Omental fat pad (tissue), 4 donors: ENCODE results near the gene PDLIM7. TPM values are rescaled to one million over a fixed set of nuclear protein-coding genes. Genes with fewer than 3 reads are reported as not detected.

Experiments used
- ATAC-seq: fragments of 150-250 bp; one replicate; pipeline ENCODE4 v1.9.1; 2016; ENCODE audit warnings: mild to moderate bottlenecking, moderate library complexity; ENCODE audit not compliant: low FRiP score
- DNase-seq: peaks from one replicate; pipeline ENCODE4 v3.0.0-alpha.2; 2019; ENCODE audit warnings: low spot score
- total RNA-seq, 4 donors: library from RNA; depleted of rRNA; stranded (reverse); fragments of >200 nt; gene quantifications; one replicate each; pipeline ENCODE4 v1.1.0, GENCODE V29; 2016
- TF ChIP-seq, protein P1 (sequence below), 3 donors: fragments of 450-650 bp; IDR thresholded peaks; one replicate each; pipeline ENCODE4 v1.5.1; 2016 to 2017; ENCODE audit warnings: antibody characterized with exemption in 3 of 3, mild to moderate bottlenecking in 3 of 3, moderate library complexity in 2 of 3

PDLIM7 gene
- total RNA-seq, 4 donors from 2014 or later: 20.0 to 63.2 (median 34.2) TPM

DNA sequence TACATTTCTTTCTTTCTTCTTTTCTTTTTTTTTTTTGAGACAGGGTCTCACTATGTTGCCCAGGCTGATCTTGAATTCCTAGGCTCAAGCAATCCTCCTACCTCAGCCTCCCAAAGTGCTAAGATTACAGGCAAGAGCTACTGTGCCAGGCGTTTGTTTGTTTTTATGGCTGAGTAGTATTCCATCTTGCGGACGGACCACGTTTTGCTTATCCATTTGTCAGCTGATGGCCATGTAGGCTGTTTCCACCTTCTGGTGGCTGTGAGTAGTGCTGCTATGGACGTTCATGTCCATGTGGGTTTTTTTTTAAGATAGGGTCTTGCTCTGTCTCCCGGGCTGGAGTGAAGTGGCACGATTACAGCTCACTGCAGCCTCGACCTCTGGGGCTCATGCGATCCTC lies 9.8 kb upstream of the PDLIM7 start:
- DNase-seq: no peak
- TF ChIP-seq, protein P1, sequence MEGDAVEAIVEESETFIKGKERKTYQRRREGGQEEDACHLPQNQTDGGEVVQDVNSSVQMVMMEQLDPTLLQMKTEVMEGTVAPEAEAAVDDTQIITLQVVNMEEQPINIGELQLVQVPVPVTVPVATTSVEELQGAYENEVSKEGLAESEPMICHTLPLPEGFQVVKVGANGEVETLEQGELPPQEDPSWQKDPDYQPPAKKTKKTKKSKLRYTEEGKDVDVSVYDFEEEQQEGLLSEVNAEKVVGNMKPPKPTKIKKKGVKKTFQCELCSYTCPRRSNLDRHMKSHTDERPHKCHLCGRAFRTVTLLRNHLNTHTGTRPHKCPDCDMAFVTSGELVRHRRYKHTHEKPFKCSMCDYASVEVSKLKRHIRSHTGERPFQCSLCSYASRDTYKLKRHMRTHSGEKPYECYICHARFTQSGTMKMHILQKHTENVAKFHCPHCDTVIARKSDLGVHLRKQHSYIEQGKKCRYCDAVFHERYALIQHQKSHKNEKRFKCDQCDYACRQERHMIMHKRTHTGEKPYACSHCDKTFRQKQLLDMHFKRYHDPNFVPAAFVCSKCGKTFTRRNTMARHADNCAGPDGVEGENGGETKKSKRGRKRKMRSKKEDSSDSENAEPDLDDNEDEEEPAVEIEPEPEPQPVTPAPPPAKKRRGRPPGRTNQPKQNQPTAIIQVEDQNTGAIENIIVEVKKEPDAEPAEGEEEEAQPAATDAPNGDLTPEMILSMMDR (IDR thresholded peaks at IDR 0.05): no peak
- ATAC-seq: no peak

DNA sequence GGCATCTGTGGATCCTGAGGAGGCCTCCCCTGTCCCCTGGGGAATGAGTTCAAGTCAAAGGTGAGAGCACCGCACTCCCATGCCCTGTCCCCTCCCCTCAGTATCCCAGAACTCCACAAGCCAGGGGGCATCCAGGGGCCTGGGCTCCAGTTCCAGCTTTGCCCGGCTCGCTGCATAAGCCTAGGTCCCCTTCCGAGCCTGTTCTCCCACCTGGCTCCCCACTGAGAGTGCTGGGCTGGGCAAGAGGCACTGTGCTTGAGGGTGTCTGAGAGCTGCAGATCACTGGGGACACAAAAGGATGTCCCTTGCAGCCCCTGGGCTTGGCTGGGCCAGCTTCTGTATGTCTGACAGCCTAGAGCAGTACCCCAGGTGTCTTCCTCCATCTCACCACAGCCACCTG lies 7.7 kb upstream of the PDLIM7 start:
- ATAC-seq: no peak
- TF ChIP-seq, protein P1 (IDR thresholded peaks at IDR 0.05): no peak
- DNase-seq: no peak

DNA sequence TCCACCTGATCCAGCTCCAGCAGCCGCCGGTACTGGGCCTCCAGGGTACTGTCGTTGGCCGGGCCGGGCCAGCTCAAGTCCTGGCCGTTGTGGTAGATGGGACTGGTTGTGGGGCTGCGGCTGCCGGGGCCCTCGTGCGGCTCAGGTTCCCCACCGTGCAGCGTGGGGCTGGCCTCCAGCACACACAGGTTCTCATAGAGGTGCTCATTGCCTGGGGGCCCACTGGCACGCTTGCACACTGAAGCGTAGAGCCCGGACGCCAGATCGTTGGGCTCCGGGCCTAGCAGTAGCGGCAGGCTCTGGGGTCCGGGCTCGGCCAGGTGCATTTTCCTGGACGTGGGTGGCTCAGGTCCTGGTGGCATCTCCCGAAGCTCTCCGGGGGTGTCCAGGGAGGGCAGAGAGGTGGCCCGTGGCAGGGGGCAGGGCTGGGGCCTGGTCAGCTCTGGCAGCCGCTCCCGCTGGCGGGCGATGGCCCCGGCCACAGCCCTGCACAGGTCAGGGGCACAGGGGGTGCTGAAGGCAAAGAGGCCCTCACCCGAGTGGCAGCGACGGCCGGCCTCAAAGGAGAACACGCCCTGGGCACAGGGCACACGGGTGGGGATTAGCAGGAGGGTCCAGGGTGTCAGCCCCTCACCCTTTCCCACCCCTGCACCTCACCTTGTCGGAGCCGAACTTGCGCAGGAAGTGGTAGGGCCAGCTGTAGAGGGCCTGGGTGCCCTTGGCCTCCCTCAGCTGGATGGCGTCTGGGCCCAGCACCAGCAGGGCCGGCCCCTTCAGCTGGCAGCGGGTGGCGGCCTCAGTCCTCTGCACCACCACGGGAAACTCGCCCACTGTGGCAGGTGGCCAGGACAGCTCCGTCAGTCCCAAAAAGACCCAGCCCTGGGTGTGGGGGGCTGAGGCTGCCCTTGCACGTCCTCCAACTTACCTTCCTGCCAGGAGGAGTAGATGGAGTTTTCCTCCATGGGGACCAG lies 7.0 kb upstream of the PDLIM7 start:
- ATAC-seq (no peak), DNase-seq (no peak)
- TF ChIP-seq, protein P1 (IDR thresholded peaks at IDR 0.05): no peak

DNA sequence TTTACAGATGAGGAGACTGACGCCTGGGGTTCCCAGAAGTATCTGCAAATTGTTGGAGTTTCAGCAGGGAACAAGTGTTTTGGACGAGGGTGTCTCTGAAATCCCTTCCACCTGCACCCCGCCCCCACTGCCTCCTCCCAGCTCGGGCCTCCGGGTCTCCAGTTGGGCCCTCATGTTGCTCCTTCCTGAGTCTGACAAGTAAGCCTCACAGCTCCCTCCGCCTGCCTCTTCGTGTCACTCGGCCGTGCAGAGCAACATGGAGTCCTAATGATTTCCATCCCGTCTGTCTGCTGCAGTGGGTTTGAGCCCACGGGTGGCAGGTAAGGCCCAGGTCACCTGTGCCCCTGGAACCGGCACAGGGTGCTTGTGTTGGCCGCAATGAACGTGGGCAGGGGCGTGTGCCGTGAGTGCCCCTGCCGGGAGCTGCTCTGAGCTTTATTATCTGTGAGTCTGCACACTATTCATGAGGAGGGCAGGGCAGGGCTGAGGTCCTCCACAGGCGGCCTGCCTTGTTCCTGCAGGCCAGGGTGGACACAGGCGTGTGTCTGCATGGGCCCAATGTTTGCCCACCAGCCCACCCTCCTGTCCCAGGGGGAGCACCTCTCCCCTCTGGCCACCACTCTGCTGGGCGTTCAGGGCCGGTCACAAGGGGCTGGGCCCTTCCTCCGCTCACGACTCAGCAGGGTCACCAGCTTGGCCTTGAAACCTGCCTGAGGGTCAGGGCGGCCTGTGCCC lies 6.1 kb upstream of the PDLIM7 start:
- DNase-seq: no peak
- TF ChIP-seq, protein P1 (IDR thresholded peaks at IDR 0.05): no peak
- no peak for ATAC-seq

DNA sequence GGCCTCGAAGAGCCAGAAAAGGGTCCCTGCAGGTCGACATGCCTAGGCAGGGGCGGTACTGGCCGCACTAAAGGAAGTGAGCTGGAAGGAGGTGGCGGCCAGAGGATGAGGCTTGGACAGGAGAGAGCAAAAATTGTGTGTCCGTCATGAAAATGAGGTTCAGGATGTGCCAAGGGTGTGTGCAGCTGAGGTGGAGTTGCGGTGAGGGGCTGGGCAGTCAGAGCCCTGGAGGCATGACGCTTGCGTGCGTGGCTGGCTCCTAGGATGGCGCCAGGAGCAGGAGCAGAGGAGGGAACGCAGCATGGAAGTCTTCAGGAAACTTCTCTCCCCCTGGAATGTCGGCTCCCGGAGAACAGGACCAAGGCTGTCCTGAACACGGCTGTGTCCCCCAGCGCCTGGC lies 5.5 kb upstream of the PDLIM7 start:
- ATAC-seq (no peak), DNase-seq (no peak)
- TF ChIP-seq, protein P1 (IDR thresholded peaks at IDR 0.05): no peak

DNA sequence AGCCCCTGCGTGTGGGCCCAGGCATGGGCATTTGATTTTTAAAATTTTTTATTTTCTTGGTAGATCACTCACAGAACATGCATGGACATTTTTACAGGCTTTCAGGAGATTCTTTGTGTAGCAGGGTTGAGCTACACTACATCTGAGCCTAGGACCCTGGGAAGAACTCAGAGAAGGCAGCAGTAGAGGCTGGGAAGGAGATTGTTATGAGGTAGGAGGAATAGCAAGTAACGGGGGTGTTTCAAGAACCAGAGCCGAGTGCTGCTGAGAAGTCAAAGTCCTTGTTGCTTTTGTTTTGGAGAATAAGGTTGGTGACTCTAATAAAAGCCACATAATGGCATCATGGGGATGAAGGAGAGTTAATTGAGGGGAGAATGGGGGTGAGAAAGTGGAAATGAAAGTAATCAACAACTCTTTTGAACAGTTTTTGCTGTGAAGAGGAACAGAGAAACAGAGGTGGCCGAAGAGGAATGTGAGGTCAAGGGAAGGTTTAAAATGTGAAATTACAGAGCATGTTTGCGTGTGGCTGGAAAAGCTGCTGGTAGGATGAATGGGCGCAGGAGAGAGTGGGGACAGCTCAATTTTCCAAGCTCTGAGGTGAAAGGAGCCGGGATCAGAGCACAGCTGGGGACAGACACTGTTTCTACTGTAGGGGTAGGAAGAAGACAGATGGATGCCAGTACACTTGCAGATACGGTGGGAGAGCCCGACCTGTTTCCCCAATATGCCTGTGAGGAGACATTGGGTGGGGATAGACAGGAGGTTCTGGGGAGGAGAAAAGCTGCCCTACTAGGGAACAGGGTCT lies 4.7 kb upstream of the PDLIM7 start:
- DNase-seq (no peak), ATAC-seq (no peak)
- TF ChIP-seq, protein P1 (IDR thresholded peaks at IDR 0.05): no peak
